HG03469 (cell line): Measurements from ENCODE around the gene ANKAR.
"Not testable (repeated sequence)": the region's sequence is repeated elsewhere in the genome, so short reads cannot be mapped to it uniquely, and the experiment has no call there.

Source experiments
- ATAC-seq: cut with Tn5 transposase; IDR thresholded peaks from one replicate; pipeline ENCODE4 v1.9.1; 2021; ENCODE audit warnings: mild to moderate bottlenecking, moderate library complexity, moderate number of reproducible peaks; ENCODE audit not compliant: unreplicated experiment

Gene ANKAR

GRCh38 chr2:189657867-189658266, 16.6 kb upstream of the ANKAR start:
- ATAC-seq, result peak; percentile 38

DNA sequence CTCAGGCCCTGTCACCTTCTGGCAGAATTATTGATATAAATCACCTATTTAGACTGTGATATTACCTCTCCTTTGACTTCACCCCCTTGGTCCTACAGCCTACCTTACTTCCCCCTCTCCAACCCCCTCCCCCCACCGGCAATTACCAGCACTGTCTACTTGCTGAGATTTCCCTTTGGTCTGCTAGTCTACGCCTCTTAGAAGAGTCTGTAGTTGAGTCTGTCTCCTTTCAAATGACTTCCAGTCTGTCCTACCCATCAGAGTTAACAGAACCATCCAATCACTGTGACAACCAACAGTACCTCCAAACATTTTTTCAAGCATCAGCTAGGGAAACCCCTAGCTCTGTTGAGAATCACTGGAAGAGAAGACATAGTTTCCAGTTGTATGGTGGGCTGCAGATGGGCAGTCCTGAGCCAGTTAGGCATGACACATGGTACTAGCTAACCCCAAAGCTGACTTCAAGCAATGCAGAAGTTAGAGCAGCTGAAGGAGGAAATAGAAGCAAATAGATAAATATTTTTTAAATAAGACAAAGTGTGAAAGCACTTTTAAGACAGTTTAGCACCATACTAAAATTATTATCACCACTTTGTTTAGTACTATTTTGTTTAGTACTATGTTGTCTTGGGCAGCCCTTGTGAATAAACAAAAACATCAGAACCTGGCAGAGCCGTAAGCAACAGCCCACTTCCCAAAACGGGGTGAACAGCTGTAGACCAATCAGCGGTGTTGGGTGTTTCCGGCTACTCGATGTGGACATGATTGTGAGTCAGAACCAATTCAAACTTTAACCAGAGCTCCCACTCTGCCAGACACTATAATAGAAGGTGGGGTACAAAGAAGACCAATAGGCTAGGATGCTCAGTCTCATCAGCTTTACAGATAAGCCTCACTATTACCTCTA, 15.9 kb upstream of the ANKAR start:
- ATAC-seq, result no peak

GRCh38 chr2:189659734-189660133, 14.7 kb upstream of the ANKAR start:
- ATAC-seq, result no peak

GRCh38 chr2:189660803-189661147, 13.7 kb upstream of the ANKAR start:
- ATAC-seq, result no peak

DNA sequence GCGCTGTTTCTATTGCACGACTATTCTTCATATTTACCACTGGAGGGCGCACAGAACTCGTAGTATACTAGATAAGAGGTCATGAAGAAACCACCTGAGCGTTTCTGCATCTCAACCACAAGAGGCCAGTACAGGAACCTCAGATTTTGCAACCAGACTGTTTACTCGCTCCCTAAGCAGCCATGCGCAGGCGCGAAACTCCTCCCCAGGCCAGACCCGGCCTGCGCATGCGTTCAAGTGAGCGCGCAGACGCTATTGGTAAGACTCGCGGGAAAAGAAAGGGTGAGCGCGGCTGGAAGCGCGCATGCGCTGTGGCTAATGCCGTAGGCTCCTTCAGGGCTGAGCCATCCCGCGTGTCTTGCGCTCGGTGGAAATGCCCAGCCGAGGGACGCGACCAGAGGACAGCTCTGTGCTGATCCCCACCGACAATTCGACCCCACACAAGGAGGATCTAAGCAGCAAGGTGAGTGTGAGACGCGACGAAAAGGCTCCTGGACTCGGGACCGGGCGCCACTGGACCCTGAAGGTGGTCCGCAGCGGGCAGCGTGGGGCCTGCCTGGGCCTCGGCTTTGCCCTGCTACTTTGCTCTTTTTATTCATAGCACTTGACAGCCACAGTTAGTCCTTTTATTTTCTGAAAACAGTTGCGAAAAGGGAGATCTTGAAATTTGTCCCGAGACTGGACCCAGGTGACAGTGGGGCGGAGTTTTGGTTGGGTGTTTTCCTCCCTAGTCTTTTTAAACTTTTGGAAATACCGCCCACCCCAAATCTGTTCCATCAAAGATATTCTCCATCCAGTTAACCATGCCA, 13.1 kb upstream of the ANKAR start, which contains the start of gene ASNSD1:
Gene ASNSD1, plus strand, starts transcription at position 312 of the 809 bp plus-strand sequence. CDS start 4,674 bp downstream, outside the sequence.
- ATAC-seq, result peak; percentile 89

GRCh38 chr2:189661957-189662321, 12.5 kb upstream of the ANKAR start:
- no peak for ATAC-seq

DNA sequence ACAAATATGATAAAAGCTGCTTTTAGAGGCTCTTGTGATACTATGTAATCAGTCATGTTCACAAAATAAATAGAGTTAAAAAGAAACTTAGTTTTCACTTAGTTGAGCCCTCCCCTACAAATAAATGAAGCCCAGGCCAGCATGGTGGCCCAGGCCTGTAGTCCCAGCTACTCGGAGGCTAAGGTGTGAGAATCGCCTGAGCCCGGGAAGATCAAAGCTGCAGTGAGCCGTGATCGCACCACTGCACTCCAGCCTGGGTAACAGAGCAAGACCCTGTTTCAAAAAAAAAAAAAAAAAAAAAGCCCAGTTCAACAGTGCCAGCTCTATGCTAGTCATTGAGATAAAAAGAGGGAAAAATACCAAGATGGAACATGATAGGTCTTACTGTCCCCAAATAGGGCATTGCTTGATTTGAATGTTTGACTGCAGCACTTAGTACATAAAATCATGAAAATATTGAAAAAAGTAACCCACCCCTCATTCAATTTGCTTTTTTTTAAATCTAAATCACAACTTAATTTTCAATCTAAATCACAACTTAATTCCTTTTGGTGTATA, 11.7 kb upstream of the ANKAR start:
- no peak for ATAC-seq

- not testable (repeated sequence) for ATAC-seq
Measured at GRCh38 chr2:189663319-189663718, 11.2 kb upstream of the ANKAR start.

DNA sequence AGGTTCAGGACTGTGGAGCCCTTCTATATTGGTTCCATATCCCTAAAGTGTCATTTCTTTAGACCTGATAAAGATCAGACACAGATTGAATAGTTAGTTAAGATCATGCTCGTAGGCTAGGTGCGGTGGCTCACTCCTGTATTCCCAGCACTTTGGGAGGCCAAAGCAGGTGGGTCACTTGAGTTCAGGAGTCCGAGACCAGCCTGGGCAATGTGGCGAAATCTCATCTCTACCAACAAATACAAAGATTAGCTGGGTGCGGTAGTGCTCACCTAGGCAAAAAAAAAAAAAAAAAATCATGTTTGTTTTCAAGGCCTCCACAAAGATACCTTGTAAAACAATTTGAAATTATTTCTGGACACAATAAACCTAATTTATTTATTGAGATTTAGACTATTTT, 4.6 kb upstream of the ANKAR start:
- no peak for ATAC-seq

DNA sequence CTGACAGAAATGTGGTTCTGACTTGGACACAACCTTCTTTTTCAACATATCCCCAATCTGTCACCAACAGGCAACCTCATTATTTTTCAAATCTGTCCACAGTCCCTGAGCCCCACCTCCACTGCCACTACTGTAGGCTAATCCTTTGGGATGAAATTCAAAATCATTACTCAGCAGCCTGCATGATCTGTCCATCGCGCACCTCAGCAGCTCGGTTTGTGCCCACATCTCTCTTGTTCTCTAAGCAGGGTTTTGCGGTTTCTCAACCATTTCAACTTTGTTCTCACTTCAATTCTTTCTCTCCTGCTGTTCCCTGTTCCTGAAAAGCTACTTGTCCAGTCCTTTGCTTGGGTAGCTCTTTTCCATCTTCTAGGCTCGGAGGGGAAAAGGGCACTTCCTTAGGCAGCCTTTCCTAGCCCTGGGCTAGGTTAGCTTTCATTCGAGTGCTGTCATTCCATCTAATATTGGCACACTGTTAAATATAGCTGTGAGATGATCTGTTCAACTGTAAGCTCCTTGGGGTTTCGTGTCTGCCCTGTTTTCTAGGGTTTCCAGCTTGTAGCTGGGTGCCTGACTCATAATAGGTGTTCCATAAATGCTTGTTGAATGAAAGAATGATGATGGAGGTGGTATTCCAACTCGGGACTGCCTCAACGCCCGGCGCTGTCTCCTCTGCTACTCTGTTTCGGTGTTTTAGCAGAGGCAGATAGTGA, 653 bp upstream of the ANKAR start:
- no peak for ATAC-seq

- no peak for ATAC-seq
Measured at GRCh38 chr2:189676471-189676870, 2.0 kb downstream of the ANKAR start.

- no peak for ATAC-seq
Measured at GRCh38 chr2:189679226-189679625, 4.8 kb downstream of the ANKAR start.

GRCh38 chr2:189681203-189681602, 6.7 kb downstream of the ANKAR start:
- no peak for ATAC-seq

DNA sequence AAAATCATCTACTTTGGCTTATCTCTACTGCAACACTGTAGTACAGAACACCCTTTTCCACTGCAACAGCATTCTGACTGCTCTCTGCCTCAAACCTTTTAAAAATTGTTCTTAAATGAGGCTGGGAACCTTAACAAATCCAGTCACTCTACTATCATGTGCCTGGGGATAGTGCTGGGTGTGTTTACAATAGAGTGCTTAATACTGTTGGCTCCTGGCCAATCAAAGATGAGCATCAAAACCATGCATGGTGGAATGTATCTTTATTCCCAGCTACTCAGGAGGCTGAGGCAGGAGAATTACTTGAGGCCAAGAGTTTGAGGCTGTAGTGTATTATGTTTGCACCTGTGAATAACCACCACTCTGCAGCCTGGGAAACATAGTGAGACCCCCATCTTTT, 7.4 kb downstream of the ANKAR start:
- ATAC-seq, result no peak

DNA sequence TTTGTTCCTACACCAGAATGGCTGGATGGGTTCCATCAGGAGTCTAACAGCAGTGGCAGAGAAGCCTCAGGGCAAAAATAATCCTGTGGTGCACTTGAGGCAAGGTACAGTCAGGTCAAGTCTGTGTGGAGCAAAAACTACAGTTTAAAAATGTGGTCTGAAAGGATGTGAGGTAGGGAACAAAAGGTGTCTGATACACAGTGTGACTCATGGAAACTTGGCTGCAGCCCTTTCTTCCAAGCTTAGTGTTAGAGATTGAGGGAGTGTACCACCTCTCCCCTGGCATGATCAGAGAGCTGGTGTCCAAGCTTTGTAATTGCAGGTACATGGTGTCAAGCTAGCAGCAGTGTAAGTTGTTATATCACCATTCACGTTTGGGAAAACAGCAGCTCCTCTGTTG, 8.9 kb downstream of the ANKAR start:
- ATAC-seq, result no peak

GRCh38 chr2:189684811-189685210, 10.3 kb downstream of the ANKAR start:
- ATAC-seq, result no peak

DNA sequence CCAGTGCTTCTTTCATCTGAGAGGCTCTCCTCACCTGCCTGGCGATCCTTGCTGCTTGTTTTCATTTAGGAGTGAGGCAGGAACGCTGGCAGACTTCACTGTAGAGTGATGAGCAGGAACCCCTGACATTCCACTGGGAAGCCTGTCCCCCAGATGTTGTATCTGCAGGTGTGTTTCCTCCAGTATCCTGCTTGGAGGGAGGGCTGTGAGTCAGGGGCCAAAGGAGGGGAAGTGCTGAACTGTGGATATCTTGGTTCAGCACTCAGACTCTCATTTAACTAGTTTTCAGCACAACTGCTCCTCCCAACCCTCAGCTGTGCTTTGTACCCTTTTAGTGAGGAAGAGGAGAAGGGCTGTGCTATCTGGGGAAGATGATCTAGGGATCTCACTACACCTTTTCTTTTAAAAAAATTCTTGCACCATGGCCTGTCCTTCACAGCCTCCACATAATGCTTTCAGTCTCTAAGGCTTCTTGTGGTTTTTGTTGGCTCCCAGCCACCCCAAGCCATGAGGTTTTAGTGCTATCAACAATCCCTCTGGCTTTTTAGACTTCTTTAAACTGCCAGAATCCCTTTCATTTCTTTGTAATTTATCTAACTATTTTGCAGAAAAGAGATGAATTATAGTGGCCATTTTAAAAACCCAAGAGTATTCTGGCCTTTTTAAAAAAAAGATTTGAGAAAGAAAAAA, 11.2 kb downstream of the ANKAR start:
- peak; percentile 60 for ATAC-seq

DNA sequence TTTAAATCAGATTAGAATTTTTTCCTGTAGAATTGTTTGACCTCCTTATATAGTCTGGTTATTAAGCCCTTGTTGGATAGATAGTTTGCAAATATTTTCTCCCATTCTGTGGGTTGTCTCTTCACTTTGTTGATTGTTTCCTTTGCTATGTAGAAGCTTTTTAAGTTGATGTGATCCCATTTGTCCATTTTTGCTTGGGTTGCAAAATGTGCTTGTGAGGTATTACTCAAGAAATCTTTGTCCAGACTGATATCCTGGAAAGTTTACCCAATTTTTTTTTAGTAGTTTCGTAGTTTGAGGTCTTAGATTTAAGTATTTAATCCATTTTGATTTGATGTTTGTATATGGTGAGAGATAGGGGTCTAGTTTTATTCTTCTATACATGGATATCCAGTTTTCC, 13.3 kb downstream of the ANKAR start:
- ATAC-seq, result not testable (repeated sequence)

DNA sequence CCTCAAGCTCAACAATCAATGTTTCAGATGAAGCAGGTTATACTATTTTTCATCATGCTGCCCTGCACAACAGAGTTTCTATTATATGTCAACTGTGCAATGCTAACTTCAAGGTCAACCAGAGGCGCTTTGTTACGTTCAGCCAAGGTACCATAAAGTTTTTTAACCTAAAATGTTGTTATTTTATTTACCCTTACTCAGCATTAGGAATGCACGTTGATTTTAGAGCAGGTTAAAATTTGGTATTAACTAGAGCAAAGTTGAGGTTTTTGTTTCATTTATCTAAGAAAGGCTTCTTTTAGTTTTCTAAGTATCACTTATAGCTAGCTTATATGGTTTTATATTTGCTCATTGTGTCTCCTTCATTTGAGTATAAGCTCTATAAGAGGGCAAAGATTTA, 21.8 kb downstream of the ANKAR start:
- ATAC-seq, result no peak
